D721Med (cell line): ENCODE measurements around the gene LSM3.

Experiments
- DNase-seq: peaks from one replicate; pipeline ENCODE4 v3.0.0; 2011; ENCODE audit warnings: low spot score; ENCODE audit not compliant: insufficient read length
- FAIRE-seq: peaks from 2 replicates; lab custom pipeline; 2011; peaks lifted over from hg19 to GRCh38; lab: Jason Lieb, UNC
- CTCF ChIP-seq: IDR thresholded peaks from 2 replicates; pipeline ENCODE4 v1.5.1; 2012; ENCODE audit warnings: mild to moderate bottlenecking, control low read depth; ENCODE audit not compliant: insufficient read depth; ENCODE audit errors: missing control alignments

Gene LSM3

DNA sequence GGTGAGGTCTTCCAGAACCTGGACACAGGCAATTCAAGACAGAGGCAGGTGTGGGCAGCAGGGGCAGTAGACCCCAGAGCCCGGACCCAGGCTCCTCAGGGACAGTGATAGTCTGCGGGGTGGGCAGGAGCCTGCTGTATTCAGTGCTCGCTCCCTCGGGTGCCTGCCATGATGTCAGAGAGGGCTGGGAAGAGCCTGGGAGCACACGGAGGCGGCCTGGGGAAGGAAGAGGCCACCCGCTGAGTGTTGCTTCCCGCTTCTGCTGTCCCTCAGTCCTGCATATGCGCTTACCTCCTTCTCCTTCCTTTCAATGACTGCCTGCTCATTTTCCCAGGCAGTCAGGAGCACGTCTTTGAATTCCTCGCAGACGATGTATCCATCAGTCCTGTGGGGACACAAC lies 31.0 kb upstream of the LSM3 start:
- no peak for TF ChIP-seq CTCF
- DNase-seq (no peak), FAIRE-seq (no peak)

DNA sequence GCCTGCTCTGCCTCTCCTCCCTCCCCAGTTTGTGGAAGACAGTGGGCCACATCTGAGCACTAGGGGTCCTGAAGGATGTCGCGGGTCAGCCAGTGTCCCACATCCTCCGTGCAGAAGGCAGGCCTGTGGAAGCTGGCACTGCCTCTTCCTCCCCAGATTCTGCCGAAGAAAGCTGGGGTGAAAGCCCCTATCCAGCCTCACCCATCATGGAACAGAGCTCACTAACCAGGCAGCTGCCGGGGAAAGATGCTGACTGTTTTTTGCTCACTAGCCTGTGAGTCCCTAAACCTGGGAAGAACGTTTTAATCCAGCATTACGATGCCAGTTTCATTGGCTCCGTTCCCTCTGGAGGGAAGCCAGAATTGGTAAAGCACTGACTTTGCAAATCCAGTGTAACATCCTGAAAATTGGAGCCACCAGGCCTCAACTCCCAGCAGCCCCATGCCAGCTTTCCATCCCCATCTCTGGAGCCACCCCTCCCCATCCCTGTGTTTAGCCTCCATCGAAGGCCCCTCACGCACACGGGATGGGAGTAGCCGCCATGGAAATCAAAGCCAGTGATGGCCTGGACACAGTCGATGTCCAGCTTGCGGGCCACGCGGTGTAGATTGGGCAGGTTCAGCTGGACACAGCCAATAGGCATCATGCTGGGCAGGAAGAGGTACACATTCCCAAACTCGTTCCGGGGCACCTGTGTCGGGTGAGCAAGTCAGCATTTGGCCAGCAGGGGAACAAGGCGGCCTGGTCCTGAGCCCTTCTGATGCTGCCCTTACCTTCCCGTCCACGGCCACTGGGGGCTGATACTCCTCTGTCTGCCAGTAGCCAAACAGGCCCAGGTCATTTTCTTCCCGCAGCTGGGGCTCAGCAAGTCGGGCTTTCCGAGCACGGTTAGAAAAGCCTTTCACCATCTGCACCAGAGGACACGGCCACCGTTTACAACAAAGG lies 30.3 kb upstream of the LSM3 start:
- no peak for FAIRE-seq
- DNase-seq, result no peak
- no peak for TF ChIP-seq CTCF

DNA sequence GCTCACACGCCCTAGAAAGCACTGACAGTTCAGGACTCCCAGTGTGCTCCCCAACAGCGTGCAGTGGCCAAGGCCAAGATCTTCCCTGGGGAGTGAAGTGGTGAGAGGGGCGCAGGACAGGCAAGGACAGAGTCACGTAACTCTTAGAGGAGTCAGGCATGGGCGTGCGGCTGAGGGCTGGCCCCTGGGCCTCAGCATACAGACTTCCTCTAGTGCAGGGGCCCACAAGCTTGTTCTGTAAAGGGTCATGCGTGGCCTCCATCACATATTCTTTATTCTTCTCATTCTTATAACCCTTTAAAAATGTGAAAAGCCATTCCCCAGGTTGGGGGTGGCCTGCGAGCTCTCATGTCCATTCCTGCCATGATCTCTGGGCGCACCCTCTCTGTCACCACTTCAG lies 28.5 kb upstream of the LSM3 start:
- no peak for FAIRE-seq
- DNase-seq, result no peak
- no peak for TF ChIP-seq CTCF

- DNase-seq, result no peak
- no peak for FAIRE-seq
- TF ChIP-seq CTCF, result no peak
Observed at GRCh38 chr3:14150491-14151230, 28.0 kb upstream of the LSM3 start.

DNA sequence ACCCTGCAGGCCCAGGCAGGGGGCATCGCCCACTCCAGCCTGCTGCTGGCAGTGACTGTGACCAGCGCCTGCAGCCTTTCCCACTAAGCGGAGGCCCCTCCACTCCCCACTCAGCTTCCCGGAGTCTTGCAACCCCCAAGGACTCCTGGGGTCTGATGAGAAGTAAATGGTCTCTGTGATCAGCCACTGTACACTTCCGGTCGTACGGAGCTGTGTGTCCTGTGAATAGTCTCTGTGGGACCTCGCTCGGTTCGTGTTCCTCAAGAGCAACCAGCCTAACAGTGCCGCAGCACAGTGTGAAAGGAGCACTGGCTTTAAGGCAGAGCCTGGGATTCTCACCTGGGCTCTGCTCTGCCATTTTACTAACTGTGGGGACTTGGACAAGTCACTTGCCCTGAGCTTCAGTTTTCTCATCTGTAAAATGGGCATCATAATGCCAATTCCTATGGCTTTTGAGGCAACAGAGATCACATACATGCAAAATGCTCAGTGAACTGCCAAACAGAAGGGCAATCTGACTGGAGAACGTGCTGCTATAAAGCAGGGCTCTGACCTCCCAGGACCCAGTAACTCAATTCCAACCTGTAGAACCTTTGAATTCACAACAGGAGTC lies 27.0 kb upstream of the LSM3 start:
- FAIRE-seq (no peak), DNase-seq (no peak)
- no peak for TF ChIP-seq CTCF

- no peak for DNase-seq
- TF ChIP-seq CTCF, result peak; percentile 18
- FAIRE-seq, result no peak
Observed at GRCh38 chr3:14152233-14152962, 26.2 kb upstream of the LSM3 start.
